Measurements from ENCODE around the gene CABCOCO1. TPM values are rescaled to one million over a fixed set of nuclear protein-coding genes. Genes with fewer than 3 reads are reported as not detected.

The CABCOCO1 gene
- total RNA-seq, 1 donor from 2014 or later: not detected

DNA sequence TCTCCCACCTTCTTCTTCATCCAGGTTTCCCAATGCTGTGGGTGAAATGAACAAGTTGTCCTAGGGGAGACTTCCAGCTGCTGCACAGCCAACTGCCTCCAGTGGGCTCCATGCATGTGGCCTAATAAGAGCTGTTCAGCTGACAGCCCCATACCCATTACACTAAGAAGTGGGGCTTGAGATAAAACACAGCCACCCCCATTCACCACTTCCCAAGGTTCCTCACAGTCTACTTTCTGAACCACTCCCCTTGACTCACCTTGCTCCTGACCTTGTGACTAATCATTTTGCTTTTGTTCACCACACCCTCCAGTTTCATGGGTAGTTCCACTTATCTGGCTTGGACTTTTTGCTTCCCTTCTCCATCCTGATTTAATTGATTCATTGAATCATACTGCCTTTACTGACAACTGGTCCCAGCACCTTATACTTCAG lies 119.3 kb downstream of the CABCOCO1 start:
- Histone ChIP-seq H3K4me3 (no peak overlapping the region), H3K27me3 (no peaks in the 10 kb centered on the region), H3K9me3 (ENCODE audit: low read depth) (no peaks in the 10 kb centered on the region), H4K20me1 (ENCODE audit: low read depth) (no peaks in the 10 kb centered on the region), H2AFZ (replicated peaks) (no peak overlapping the region), H3K9ac (no peak overlapping the region), H3F3A (ENCODE audit: low read depth) (no peaks in the 10 kb centered on the region), H3K4me1 (no peaks in the 10 kb centered on the region), H3K36me3 (no peaks in the 10 kb centered on the region), H3K27ac (no peak overlapping the region), H3K4me2 (no peak overlapping the region), H3K79me2 (ENCODE audit: low read depth) (no peaks in the 10 kb centered on the region)
- H3K4me1 Mint-ChIP-seq: no peaks in the 10 kb centered on the region
- H3K27me3 Mint-ChIP-seq (ENCODE audit: insufficient read depth, low read depth): peaks cover 5% of the 10 kb centered on the region
- DNase-seq (ENCODE audit: low spot score): no peak
- TF ChIP-seq EZH2 (IDR thresholded peaks at IDR 0.05) (no peak), CTCF (IDR thresholded peaks at IDR 0.05) (no peak), EZH2phosphoT487 (IDR thresholded peaks at IDR 0.05) (no peak)
- no peak overlapping the region for H3K4me3 Mint-ChIP-seq
- no peaks in the 10 kb centered on the region for H3K36me3 Mint-ChIP-seq
- no peaks in the 10 kb centered on the region for H3K9me3 Mint-ChIP-seq
- H3K27ac Mint-ChIP-seq: no peak overlapping the region

DNA sequence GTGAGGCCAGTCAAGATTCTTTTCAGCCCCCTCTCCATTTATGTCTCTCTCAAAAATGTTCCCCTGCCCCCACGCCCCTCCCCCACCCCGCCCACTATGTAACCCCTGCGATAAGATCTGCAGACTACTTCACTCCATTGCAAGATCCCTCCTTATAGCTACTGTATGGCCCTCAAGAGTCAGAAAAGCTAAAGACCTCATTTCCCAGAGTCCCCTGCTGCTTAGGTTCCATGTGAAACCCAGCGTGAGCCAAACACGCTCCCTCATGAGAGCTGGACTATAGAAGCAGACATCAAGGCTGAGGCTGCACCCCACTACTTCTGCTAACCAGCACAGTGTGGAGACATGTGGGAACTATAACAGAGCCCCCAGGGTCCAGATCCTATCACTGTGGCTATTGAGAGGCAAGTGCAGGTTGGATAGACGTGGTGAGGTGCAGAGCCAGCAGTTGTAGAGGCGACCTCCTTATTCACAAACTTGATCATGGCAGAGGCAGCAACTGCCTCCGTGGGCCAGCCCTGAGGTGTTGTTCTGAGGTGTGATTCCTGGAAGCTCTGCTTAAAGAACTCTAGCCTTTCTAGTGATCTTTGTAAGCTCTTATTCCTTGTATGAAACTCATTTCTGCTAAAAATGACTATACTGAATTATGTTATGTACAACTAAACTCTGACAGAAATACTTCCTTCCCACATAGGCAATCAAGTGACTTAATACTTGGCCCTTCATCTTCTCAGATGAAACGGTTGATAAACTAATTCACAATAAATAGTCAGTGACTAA lies 121.8 kb downstream of the CABCOCO1 start:
- H3K27ac Mint-ChIP-seq: no peak overlapping the region
- Histone ChIP-seq H4K20me1 (ENCODE audit: low read depth) (no peaks in the 10 kb centered on the region), H3K27ac (no peak overlapping the region), H3K4me1 (no peaks in the 10 kb centered on the region), H3K9me3 (ENCODE audit: low read depth) (no peaks in the 10 kb centered on the region), H3K9ac (no peak overlapping the region), H3K79me2 (ENCODE audit: low read depth) (no peaks in the 10 kb centered on the region), H2AFZ (replicated peaks) (no peak overlapping the region), H3K27me3 (no peaks in the 10 kb centered on the region), H3K4me3 (no peak overlapping the region), H3F3A (ENCODE audit: low read depth) (no peaks in the 10 kb centered on the region), H3K36me3 (no peaks in the 10 kb centered on the region), H3K4me2 (no peak overlapping the region)
- H3K4me3 Mint-ChIP-seq: no peak overlapping the region
- H3K9me3 Mint-ChIP-seq: no peaks in the 10 kb centered on the region
- no peaks in the 10 kb centered on the region for H3K4me1 Mint-ChIP-seq
- no peak for TF ChIP-seq EZH2phosphoT487 (IDR thresholded peaks at IDR 0.05)
- DNase-seq (ENCODE audit: low spot score): no peak
- H3K27me3 Mint-ChIP-seq (ENCODE audit: insufficient read depth, low read depth): peaks cover 5% of the 10 kb centered on the region
- no peaks in the 10 kb centered on the region for H3K36me3 Mint-ChIP-seq

- no peak overlapping the region for H3K9ac ChIP-seq
- Mint-ChIP-seq H3K4me1 (no peaks in the 10 kb centered on the region), H3K4me3 (no peak overlapping the region), H3K36me3 (no peaks in the 10 kb centered on the region), H3K9me3 (no peaks in the 10 kb centered on the region), H3K27ac (no peak overlapping the region), H3K27me3 (ENCODE audit: insufficient read depth, low read depth) (peaks cover 5% of the 10 kb centered on the region)
- no peaks in the 10 kb centered on the region for H3K27me3 ChIP-seq
- no peak overlapping the region for H3K4me2 ChIP-seq
- no peaks in the 10 kb centered on the region for H3K9me3 ChIP-seq (ENCODE audit: low read depth)
- H3K4me1 ChIP-seq: no peaks in the 10 kb centered on the region
- H2AFZ ChIP-seq (replicated peaks): no peak overlapping the region
- no peaks in the 10 kb centered on the region for H3F3A ChIP-seq (ENCODE audit: low read depth)
- H3K4me3 ChIP-seq: no peak overlapping the region
- H3K27ac ChIP-seq: no peak overlapping the region
- DNase-seq (ENCODE audit: low spot score): no peak
- no peak for TF ChIP-seq EZH2 (IDR thresholded peaks at IDR 0.05)
- no peak for TF ChIP-seq CTCF (IDR thresholded peaks at IDR 0.05)
- TF ChIP-seq EZH2phosphoT487 (IDR thresholded peaks at IDR 0.05): no peak
- no peaks in the 10 kb centered on the region for H3K79me2 ChIP-seq (ENCODE audit: low read depth)
- no peaks in the 10 kb centered on the region for H4K20me1 ChIP-seq (ENCODE audit: low read depth)
- H3K36me3 ChIP-seq: no peaks in the 10 kb centered on the region
Observed at GRCh38 chr10:61785473-61786105, 122.9 kb downstream of the CABCOCO1 start.

- Histone ChIP-seq H3K9ac (no peak overlapping the region), H3F3A (ENCODE audit: low read depth) (no peaks in the 10 kb centered on the region), H2AFZ (replicated peaks) (no peak overlapping the region), H3K4me1 (no peaks in the 10 kb centered on the region), H3K27ac (no peak overlapping the region), H4K20me1 (ENCODE audit: low read depth) (no peaks in the 10 kb centered on the region), H3K79me2 (ENCODE audit: low read depth) (no peaks in the 10 kb centered on the region), H3K4me3 (no peak overlapping the region), H3K9me3 (ENCODE audit: low read depth) (no peaks in the 10 kb centered on the region), H3K4me2 (no peak overlapping the region), H3K36me3 (no peaks in the 10 kb centered on the region), H3K27me3 (no peaks in the 10 kb centered on the region)
- Mint-ChIP-seq H3K27me3 (ENCODE audit: insufficient read depth, low read depth) (peaks cover 5% of the 10 kb centered on the region), H3K36me3 (no peaks in the 10 kb centered on the region), H3K4me3 (no peak overlapping the region), H3K27ac (no peak overlapping the region), H3K9me3 (no peaks in the 10 kb centered on the region), H3K4me1 (no peaks in the 10 kb centered on the region)
- DNase-seq (ENCODE audit: low spot score): no peak
- TF ChIP-seq EZH2 (IDR thresholded peaks at IDR 0.05): no peak
Observed at GRCh38 chr10:61786728-61787127, 124.0 kb downstream of the CABCOCO1 start.

Measured in neural progenitor cell (in vitro differentiated cells).